ENCODE measurements around the gene TMEM139.

TMEM139 gene

GRCh38 chr7:143238289-143238980 is 46.3 kb upstream of the TMEM139 start:
- no peak for TF ChIP-seq CTCF (conservative IDR thresholded peaks at IDR 0.05; ENCODE audit: low read depth, low read length)
- no peak overlapping the region for H3K9ac ChIP-seq
- H3K4me2 ChIP-seq = no peak overlapping the region
- H3K27me3 ChIP-seq (ENCODE audit: insufficient read depth, low read depth) = no peaks in the 10 kb centered on the region
- H3K4me3 ChIP-seq (IDR thresholded peaks at IDR 0.05; ENCODE audit: insufficient read depth, low read depth, low read length) = no peak overlapping the region
- H3K79me2 ChIP-seq (ENCODE audit: insufficient read depth, low read depth) = no peaks in the 10 kb centered on the region
- no peaks in the 10 kb centered on the region for H4K20me1 ChIP-seq (ENCODE audit: insufficient read depth)
- no peak overlapping the region for H3K27ac ChIP-seq
- no peak overlapping the region for H2AFZ ChIP-seq (ENCODE audit: low read depth)
- H3K36me3 ChIP-seq (ENCODE audit: insufficient read depth) = no peaks in the 10 kb centered on the region
- peaks cover 5% of the 10 kb centered on the region for H3K4me1 ChIP-seq (ENCODE audit: low read depth, poor library complexity, severe bottlenecking)

GRCh38 chr7:143239813-143240212 is 44.9 kb upstream of the TMEM139 start:
- H2AFZ ChIP-seq (ENCODE audit: low read depth) = no peak overlapping the region
- H3K36me3 ChIP-seq (ENCODE audit: insufficient read depth) = no peaks in the 10 kb centered on the region
- no peak for TF ChIP-seq CTCF (conservative IDR thresholded peaks at IDR 0.05; ENCODE audit: low read depth, low read length)
- no peak overlapping the region for H3K27ac ChIP-seq
- H3K4me2 ChIP-seq = no peak overlapping the region
- H3K4me1 ChIP-seq (ENCODE audit: low read depth, poor library complexity, severe bottlenecking) = peaks cover 5% of the 10 kb centered on the region
- no peak overlapping the region for H3K4me3 ChIP-seq (IDR thresholded peaks at IDR 0.05; ENCODE audit: insufficient read depth, low read depth, low read length)
- H3K79me2 ChIP-seq (ENCODE audit: insufficient read depth, low read depth) = no peaks in the 10 kb centered on the region
- H3K27me3 ChIP-seq (ENCODE audit: insufficient read depth, low read depth) = no peaks in the 10 kb centered on the region
- H3K9ac ChIP-seq = no peak overlapping the region
- no peaks in the 10 kb centered on the region for H4K20me1 ChIP-seq (ENCODE audit: insufficient read depth)

GRCh38 chr7:143240291-143241168 is 44.2 kb upstream of the TMEM139 start:
- Histone ChIP-seq H3K4me2 (no peak overlapping the region), H3K79me2 (ENCODE audit: insufficient read depth, low read depth) (no peaks in the 10 kb centered on the region), H3K27me3 (ENCODE audit: insufficient read depth, low read depth) (no peaks in the 10 kb centered on the region), H3K4me3 (IDR thresholded peaks at IDR 0.05; ENCODE audit: insufficient read depth, low read depth, low read length) (no peak overlapping the region), H3K27ac (no peak overlapping the region), H2AFZ (ENCODE audit: low read depth) (no peak overlapping the region), H4K20me1 (ENCODE audit: insufficient read depth) (no peaks in the 10 kb centered on the region), H3K36me3 (ENCODE audit: insufficient read depth) (no peaks in the 10 kb centered on the region), H3K4me1 (ENCODE audit: low read depth, poor library complexity, severe bottlenecking) (peaks cover 5% of the 10 kb centered on the region), H3K9ac (no peak overlapping the region)
- peak; percentile 98 for TF ChIP-seq CTCF (conservative IDR thresholded peaks at IDR 0.05; ENCODE audit: low read depth, low read length)

- no peak for TF ChIP-seq CTCF (conservative IDR thresholded peaks at IDR 0.05; ENCODE audit: low read depth, low read length)
- no peak overlapping the region for H2AFZ ChIP-seq (ENCODE audit: low read depth)
- H3K4me1 ChIP-seq (ENCODE audit: low read depth, poor library complexity, severe bottlenecking) = peaks cover 5% of the 10 kb centered on the region
- no peak overlapping the region for H3K9ac ChIP-seq
- no peaks in the 10 kb centered on the region for H4K20me1 ChIP-seq (ENCODE audit: insufficient read depth)
- no peak overlapping the region for H3K4me2 ChIP-seq
- H3K36me3 ChIP-seq (ENCODE audit: insufficient read depth) = no peaks in the 10 kb centered on the region
- no peaks in the 10 kb centered on the region for H3K79me2 ChIP-seq (ENCODE audit: insufficient read depth, low read depth)
- H3K27me3 ChIP-seq (ENCODE audit: insufficient read depth, low read depth) = no peaks in the 10 kb centered on the region
- no peak overlapping the region for H3K27ac ChIP-seq
- H3K4me3 ChIP-seq (IDR thresholded peaks at IDR 0.05; ENCODE audit: insufficient read depth, low read depth, low read length) = no peak overlapping the region
These were observed 42.5 kb upstream of the TMEM139 start for GRCh38 chr7:143242306-143242705.

Data from KMS-11 (cell line).